Measurements from ENCODE around the gene PCNX1.

The PCNX1 gene

DNA sequence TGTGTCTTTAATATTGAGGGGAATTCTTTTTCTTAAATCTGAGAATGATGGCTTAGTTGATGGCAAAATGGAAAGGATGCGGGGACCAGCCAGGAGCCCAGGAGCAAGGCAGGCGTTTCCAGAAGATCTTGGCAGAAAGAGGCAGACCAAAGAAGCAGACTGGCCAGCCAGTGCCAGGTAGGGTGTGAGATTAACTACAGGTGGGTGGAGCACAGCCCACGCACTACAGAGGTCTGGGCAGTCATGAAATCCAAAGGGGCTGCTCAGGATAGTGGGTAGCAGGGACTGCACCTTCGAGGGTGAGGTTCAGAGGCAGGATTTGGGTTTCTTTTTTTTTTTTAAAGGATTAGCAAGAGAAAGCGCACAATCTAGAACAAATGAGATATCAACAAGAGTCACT lies 17.7 kb upstream of the PCNX1 start:
- DNase-seq: no peak

DNA sequence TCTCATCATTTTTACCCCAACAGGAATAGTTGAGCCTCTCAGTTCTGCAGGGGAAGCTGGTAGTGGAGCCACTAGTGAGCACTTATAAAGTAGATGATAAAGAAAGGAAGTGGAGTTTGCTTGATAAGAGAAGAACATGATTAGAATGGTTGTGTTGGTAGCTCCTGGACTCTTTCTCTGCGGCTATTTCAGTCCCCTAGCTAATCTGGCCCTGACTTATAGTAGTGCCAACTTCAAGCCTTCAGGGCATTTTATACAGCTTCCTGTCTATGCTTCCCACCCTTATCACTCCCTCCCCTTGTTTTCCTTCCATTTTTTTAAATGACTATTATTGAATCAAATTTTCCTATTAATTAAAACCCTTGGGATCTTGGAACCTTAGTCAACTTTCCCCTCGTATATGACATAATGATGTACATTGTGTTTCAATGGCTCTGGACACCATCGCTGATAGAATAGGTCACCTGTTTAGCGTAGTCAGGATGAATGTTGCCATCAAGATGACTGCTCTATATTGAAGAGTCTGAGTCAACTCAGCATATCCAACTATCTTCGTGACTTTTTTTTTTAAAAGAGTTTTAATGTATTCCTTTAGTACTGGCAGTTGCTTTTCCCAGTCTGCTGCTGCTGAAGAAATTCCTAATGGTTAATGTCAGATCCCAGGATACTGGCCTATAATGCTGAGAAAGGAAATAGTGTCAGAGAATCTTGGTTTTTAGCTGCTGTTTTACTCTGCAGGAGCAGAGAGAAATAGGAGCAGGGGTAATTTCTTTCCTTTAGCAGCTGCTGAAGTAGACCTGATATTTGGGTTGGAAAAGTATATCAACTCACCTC lies 16.2 kb upstream of the PCNX1 start:
- no peak for DNase-seq

DNA sequence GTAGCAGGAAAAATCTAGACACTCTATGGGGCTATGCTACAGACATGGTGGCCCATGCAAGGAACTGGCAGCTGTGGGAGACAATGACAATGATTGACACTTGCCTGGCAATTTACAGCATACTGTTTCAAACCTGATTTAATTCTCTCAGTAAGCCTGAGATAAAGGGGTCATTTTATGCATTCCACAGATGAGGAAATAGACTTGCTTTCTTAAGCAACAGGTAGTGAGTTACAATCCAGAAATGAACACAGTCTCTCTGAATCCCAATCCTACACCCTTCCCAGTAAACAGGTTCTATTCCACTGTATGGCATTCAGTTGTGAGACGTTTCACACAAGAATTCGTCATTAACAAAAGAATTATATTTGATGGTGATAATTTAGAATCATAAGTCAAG lies 15.5 kb upstream of the PCNX1 start:
- no peak for DNase-seq

DNA sequence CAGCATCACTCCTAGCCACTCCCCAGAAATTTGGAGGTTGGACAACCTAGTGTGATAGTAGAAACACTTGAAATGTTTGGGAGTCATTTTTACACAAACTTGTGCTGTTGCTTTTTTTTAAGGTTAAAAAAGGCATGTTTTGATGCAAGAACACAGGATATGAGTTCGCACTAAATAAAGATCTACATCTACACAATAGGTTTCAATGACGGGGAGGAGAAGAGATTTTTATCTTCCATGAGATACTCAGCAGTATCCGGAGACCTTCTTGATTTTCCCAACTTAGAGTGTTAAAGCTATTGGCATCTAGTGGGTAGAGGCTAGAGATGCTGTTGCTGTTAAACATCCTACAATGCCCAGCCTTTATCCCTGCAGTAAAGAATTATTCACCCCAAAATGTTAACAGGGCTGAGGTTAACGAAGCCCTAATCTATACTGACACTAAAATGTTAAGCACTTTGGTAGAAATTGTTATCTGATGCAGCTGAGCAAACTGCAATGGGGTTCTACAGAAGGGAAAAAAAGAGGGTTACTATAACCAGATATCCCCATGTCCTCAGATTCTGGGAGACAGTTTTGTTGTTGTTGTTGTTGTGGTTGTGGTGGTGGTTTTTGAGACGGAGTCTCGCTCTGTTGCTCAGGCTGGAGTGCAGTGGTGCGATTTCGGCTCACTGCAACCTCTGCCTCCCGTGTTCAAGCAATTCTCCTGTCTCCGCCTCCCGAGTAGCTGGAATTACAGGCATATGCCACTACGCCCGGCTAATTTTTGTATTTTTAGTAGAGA lies 14.0 kb upstream of the PCNX1 start:
- DNase-seq: no peak

DNA sequence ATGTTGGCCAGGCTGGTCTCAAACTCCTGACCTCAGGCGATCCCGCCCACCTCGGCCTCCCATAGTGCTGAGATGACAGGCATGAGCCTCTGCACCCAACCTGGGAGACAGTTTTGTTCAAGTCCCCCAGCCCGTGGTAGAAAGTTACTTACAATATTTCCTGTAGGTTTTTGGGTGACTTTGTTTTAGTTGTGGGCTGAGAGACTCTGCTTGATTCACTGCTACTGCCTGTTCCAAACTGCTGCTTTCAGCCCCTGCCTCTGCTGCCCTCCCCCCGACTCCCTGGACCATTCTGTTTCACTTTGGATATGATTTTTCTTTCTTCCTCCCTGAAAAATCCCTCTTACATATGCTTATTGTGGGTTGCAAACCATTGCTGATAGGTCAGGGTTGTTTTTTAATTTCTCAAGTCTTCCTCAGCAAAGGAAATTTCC lies 13.4 kb upstream of the PCNX1 start:
- no peak for DNase-seq

DNA sequence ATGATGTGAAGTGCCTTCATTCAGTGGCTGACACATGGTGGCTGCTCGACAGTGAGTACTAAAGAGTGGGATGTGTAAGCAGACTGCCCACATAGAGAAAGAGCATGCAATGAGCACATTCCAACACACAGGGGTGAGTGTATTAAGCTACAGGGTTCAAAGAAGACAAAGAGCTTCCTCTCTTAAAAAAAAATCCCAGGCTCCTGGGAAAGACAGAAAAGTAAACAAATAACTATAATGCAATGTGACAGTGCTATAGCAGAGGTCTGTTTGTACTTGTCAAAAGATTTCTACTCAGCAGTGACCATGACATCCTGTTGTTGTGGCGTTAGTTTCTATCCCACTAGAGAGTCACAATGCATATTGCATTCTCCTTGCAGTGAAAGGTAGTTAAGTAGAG lies 12.4 kb upstream of the PCNX1 start:
- DNase-seq: no peak

DNA sequence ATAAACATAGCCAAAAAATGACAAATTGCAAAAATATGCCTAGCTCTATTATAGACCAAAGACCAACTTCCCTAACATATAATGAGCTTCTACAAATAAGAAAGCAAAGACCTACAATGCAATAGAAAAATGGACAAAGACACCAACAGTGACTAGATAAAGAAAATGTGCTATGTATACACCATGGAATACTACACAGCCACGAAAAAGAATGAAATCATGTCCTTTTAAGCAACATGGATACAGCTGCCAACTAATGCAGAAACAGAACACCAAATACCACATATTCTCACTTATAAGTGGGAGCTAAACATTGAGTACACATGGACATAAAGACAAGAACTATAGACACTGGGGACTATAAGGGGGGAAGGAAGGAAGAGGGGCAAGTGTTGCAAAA lies 10.9 kb upstream of the PCNX1 start:
- DNase-seq: no peak

DNA sequence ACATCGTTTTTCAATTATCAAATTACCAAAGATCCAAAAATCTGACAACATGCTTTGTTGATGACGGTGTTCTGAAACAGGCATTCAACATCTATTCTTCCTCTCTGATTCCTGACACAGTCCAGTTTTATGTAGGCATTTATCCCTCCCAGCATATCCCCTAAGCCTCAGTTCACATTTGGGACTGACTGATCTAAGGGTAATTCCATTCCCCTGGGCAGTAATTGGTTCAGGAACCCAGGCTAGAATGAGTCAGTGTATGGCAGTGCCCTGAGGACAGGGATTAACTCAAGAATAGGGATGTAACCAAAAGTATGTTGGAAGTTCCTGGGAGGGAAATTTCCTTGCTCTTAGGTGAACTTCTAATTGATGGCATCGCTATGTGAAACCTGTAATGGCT lies 10.3 kb upstream of the PCNX1 start:
- no peak for DNase-seq

DNA sequence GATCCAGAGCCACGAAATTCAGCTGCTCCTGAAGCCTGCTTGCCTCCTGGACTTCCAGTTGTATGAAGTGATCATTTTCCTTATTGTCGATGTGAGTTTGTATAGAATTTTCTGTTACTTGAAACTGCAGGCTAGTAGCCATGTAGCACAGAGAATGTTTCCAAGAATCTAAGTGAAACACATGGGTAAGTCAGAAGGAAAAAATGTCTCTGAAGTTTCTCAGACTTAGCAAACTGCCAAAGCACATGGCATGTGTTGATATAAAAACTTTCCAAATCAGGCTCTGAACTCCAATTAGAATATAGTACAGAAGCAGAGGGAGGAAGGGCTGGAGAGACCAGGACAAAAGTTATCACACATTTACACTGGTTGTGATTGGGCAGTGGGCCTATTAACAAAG lies 9.8 kb upstream of the PCNX1 start:
- no peak for DNase-seq

DNA sequence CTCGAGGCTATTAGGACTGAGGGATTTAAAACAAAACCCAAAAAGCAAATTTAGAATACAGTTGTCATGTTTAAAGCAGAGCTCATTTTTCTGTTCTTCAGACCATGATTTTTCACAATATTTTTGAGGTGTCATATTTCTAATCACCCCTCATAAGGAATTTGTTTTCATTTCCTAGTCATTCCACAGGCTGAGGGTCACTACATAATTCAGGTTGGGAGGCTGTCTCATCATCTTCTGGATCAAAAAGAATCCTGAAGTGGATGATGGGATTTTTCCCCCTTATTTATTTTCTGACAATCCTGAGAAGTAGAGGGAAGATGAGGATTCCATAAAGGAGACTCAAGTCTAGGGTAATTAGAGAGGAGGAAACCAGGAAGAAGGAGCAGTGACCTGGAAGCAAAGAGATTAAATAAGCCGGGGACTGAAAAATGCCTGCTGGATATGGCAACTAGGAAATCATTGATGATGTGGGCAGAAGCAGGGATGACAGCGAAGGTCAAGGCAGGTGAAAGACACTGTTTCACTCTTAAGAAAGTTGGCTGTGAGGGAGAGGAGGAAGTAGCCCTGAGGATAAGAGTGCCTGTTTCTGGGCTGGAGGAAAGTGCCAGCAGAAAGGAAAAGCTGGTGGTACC lies 9.0 kb upstream of the PCNX1 start:
- no peak for DNase-seq

DNA sequence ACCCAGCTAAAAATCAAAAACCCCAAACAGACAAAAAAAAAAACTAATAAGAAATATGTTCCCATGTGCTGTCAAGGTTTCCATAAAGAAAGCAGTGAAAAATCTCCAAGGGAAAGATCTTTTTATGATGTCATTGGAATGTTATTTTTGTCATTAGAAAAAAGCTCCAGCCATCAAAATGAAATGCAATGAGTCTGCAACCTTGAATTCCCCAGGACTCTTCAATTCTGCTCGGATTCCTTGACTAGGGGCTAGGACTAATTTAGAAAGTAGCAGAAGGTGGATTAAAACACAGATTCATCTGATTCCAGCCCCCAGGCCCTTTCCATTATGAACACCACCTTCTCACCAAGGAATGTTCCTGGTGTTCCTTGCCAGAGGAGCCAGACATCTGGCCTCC lies 6.0 kb upstream of the PCNX1 start:
- no peak for DNase-seq

DNA sequence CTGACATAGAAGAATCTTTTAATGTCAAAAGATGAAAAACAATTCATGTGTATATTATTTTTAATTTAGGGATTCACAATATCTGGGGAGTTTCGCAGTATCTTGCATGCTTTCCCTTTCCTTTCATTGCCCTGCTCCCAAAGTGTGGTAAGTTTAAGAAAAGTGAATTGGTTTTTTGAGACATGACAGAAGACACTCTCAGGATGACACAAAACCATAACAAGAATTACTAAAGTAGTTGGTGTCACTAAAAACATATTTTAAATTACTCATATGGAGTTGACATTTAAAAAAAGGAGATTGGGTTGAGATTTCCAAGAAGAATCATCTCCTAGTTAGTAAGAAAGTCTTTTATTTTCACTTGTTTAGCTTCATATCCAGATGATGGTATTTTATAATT lies 5.1 kb upstream of the PCNX1 start:
- DNase-seq: no peak

DNA sequence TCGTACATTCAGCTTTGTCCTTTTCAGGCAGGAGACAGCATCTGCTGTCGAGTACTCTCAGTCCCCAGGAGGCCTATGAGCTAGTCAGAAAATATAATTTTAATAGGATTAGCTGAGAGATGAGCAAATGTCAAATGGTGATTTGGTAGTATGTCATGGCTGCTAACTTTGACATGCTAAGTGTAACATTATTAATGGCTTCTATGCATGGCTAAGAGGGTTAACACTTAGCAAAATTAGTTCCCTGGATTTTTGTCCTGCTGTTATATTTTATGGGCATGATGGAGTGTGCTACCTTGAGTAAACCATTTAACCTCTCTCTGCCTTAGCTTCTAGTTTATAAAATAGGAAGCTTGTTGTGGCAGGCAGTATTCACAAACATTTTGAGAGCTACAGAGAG lies 2.9 kb upstream of the PCNX1 start:
- DNase-seq: no peak

DNA sequence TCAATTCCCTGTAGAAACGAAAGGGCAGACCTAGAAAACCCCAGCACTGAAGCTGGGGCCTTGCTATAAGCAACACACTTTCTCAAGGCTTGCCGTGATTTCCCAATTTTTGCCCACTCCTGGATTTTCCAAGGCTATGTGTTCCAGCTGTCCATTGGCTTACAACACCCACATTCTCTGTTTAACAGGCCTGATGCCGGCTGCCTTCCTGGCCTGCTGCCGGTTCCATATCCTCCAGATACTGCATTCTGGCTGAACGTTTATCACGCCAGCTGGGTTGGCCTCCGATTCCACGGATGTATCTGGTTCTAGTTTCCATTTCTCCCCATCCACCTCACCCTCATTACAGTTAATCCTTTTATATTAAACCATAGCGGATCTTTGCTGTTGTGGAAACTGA lies 2.0 kb upstream of the PCNX1 start:
- DNase-seq: no peak

DNA sequence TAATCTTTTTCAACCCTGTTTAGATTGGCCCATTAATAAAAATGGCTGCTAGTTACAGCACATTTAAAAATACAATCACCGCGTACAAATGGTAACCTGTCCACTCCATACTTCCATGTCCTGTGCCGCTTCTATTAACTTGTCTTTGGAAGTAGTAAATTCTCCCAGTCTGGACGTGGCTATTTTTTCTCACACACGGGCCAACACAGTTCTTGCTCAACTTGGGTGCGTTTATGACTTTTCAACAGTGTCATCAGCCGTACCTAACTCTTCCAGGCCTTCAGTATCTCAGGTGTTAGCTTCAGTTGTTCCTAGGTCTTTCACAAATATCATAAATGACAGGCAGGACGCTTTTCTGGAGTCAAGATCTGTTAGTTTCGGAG lies 475 bp upstream of the PCNX1 start:
- DNase-seq: no peak

DNA sequence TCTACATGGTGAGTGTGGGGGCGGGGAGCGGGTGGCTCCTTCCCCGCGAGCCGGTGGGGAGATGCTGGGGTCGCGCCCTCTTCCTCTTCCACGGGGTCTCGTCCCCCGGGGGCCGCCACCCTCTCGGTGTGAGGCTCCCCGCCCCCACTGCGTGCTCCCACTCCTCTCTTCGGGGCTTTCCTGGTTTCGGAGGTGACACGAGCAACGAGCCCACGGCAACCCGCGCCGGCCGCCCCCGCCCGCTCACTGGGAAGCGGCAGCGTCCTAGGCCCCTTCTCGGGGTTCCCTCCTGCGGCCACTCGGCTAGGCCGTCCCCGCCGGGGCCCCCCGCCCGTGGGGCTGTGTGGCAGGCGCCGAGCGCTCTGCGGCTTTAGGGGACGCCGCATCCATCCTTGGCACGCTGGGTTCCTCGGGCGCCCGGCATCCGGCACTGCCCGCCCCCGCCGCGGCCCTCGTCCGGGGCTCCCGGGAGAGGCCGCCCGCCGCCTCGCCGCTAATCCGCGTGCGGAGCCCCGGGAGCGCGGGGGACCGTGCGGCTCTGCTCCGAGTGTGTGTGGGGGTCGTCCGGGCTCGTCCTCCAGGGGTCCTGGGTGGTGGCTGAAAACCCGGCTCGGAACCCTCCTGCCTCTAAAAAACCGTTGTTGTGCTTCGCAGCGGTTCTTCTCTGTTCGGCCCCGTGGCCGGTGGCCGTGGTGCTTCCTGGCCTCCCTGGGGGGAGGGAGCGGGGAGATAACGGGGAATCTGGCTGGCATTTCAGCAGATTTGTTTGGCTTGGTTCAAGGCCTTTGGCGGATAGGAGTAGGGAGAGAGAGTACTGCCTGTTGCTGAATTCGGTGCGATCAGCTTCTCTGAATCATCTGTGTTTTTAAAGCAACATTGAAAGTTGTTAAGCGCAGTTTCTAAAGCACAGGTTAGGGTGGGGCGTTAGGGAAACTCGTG lies 1.0 kb downstream of the PCNX1 start:
- peak; percentile 55 for DNase-seq

DNA sequence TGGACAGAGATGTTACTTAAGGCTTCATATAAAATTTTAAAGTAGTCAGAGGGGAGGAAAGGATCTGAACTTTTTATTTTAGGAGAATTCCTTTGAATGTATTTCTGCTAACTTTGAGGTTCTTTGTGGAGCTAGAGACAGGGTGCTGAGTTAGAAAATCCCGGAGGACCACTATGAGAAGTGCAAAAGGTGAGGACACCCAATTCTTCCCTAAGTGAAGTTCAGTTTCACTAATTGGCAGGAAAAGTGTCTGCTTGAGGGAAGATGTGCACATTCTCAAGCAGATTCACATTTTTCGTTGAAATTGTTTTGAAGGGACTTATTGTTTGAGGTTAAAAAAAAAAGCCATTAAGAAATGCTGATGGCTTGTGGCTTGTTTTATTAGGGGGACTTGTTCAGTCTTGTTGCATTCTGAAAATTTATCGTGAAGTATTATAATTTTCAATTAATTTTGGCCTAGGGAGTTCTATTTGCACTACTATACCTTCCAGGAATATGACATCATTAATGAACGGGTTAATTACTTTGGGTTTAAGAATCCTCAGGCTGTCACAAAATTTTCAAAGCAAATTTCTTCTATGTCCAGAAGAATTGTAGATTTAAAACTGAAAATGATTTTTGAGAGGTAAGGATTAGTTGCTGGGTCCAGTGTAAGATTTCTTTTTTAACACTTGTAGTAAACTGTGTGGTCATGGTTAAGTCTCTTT lies 1.8 kb downstream of the PCNX1 start:
- no peak for DNase-seq

DNA sequence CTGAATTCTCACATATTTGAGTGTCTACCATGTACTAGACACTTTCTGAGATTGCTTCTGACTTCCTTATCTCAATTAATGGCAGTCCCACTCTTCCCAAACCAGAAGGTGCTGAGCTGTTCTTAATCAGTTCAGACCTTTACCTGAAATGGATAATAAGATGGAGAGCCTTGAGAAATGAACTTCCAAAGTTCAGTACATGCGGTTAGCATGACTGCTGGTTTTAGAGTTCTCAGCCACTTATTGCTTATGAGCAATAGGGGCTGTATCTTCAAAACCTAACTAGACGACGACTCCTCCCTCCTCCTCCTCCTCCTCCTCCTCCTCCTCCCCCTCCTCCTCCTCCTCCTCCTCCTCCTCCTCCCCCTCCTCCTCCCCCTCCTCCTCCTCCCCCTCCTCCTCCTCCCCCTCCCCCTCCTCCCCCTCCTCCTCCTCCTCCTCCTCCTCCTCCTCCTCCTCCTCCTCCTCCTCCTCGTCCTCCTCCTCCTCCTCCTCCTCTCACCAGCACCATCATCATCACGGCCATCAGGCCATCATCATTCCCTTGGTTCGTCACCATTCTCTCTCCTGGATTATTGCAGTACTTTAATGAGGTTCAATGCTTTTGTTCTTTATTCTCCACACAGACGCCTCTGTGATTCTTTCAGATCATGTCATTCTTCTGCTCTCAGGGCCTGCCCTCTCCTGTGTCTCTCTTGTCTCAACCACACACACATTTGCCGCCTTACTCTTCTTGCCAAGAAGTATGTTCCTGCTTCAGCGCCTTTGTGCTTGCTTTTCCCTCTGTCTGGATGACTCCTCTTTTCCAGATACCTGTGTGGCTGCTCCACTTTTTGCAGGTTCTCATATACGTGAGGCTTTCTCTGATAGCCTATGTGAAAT lies 2.7 kb downstream of the PCNX1 start:
- no peak for DNase-seq

DNA sequence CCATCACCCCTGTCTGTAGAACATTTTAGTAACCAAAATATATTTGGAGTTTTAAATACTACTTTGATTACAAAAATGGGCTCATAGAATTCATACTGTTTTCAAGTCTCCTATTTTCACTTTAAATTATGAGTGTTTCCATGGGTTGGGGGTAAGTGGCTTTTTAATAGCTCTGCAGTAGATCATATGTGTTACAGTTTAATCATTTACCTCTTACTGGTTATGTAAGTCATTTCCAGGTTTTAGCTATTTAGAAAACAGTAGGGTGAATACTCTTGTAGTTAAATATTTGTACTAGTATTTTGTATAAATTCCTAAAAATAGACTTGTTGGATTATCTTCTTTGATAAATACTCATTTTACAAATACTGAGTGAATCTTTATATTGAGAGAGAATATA lies 8.2 kb downstream of the PCNX1 start:
- no peak for DNase-seq

DNA sequence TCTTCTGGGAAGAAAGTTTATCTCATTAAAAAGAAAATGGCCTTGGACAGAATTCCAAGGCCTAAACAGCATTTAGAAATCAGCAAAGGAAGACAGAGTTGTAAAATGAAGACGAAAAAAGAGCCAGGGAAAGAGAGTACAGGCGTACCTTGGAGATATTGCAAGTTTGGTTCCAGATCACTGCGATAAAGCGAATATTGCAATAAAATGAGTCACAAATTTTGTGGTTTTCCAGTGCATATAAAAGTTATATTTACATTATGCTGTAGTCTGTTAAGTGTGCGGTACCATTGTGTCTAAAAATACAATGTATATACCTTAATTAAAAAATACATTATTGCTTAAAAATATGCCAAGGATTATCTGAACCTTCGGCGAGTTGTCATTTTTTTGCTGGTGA lies 9.0 kb downstream of the PCNX1 start:
- DNase-seq: no peak

DNA sequence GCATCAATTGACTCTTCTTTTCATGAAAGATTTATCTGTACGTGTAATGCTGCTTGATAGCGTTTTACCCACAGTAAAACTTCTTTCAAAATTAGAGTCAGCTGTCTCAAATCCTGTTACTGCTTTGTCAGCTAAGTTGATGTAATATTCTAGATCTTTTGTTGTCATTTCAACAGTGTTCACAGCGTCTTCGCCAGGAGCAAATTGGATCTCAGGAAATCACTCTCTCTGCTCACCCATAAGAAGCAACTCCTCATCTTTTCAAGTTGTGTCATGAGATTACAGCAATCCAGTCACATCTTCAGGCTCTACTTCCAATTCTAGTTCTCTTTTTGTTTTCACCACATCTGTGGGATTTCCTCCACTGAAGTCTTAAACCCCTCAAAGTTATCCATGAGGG lies 9.5 kb downstream of the PCNX1 start:
- no peak for DNase-seq
